SK-N-SH (cell line): ENCODE measurements around the gene DGKI. TPM values are rescaled to one million over a fixed set of nuclear protein-coding genes. Genes with fewer than 3 reads are reported as not detected.

Experiments used
- CTCF ChIA-PET: fragments of 300-600, 350-600 bp; formaldehyde crosslinking; extraction: SDS; loops from one replicate; lab custom pipeline; 2021; lab: Yijun Ruan, JAX
- POLR2A ChIA-PET: fragments of 350-600 bp; sonication (Branson Sonifier 250); formaldehyde crosslinking; extraction: SDS; loops from one replicate; lab custom pipeline; 2020; ENCODE audit warnings: antibody characterized with exemption, inconsistent platforms; lab: Yijun Ruan, JAX
- DNase-seq: peaks from one replicate; pipeline ENCODE4 v3.0.0; 2012
- H2AFZ ChIP-seq: fragments of 200-600 bp; sonication (generic); 2 replicates; pipeline ENCODE4 v1.8.1; 2016; ENCODE audit warnings: antibody characterized with exemption, mild to moderate bottlenecking, low read depth
- H3F3A ChIP-seq: fragments of 200-600 bp; sonication (generic); replicated peaks from 2 replicates; pipeline ENCODE3; 2016; ENCODE audit warnings: antibody characterized with exemption, mild to moderate bottlenecking; ENCODE audit not compliant: insufficient read depth
- H3K27ac ChIP-seq, 2 experiments: fragments of 200-500 bp in 1 of 2; fragments of 200-600 bp in 1 of 2; sonication (Bioruptor generic) in 1 of 2; sonication (generic), shearing (Covaris generic) in 1 of 2; 2 replicates each; pipeline versions ENCODE4 v1.5.1 to v1.6.1; 2014 to 2016; ENCODE audit warnings: low read depth in 2 of 2, inconsistent platforms in 1 of 2, low read length in 1 of 2, mild to moderate bottlenecking in 1 of 2, mixed read lengths in 1 of 2
- H3K27me3 ChIP-seq: fragments of 200-600 bp; sonication (generic), shearing (Covaris generic); 2 replicates; pipeline ENCODE4 v1.6.1; 2016; ENCODE audit warnings: mixed run types; ENCODE audit not compliant: insufficient read depth
- H3K36me3 ChIP-seq, 2 experiments: fragments of 200-500 bp in 1 of 2; fragments of 200-600 bp in 1 of 2; sonication (Bioruptor generic) in 1 of 2; sonication (generic) in 1 of 2; replicated peaks in 1 of 2; 2 replicates each; pipeline versions ENCODE3 to v1.5.1; 2014 to 2016; ENCODE audit warnings: low read length in 1 of 2, mild to moderate bottlenecking in 1 of 2; ENCODE audit not compliant: insufficient read depth in 2 of 2, control insufficient read depth in 1 of 2
- H3K4me1 ChIP-seq, 2 experiments: fragments of 200-500 bp in 1 of 2; fragments of 200-600 bp in 1 of 2; sonication (Bioruptor generic) in 1 of 2; sonication (generic), shearing (Covaris generic) in 1 of 2; 2 replicates each; pipeline versions ENCODE4 v1.5.1 to v1.6.1; 2014 to 2016; ENCODE audit warnings: low read depth in 1 of 2, low read length in 1 of 2, mixed run types in 1 of 2; ENCODE audit not compliant: insufficient read depth in 2 of 2, control insufficient read depth in 1 of 2
- H3K4me2 ChIP-seq: fragments of 200-600 bp; sonication (generic), shearing (Covaris generic); 2 replicates; pipeline ENCODE4 v1.6.1; 2017; ENCODE audit warnings: mixed run types
- H3K4me3 ChIP-seq, 2 experiments: fragments of 200-500 bp in 1 of 2; fragments of 200-600 bp in 1 of 2; sonication (Bioruptor generic) in 1 of 2; sonication (generic), shearing (Covaris generic) in 1 of 2; 2 replicates each; pipeline versions ENCODE4 v1.5.1 to v1.8.1; 2014 to 2016; ENCODE audit warnings: low read depth in 2 of 2, inconsistent platforms in 1 of 2, low read length in 1 of 2, mild to moderate bottlenecking in 1 of 2, mixed read lengths in 1 of 2, moderate library complexity in 1 of 2
- H3K79me2 ChIP-seq: fragments of 200-600 bp; sonication (generic); 2 replicates; pipeline ENCODE4 v1.8.1; 2017; ENCODE audit warnings: mild to moderate bottlenecking; ENCODE audit not compliant: insufficient read depth
- H3K9ac ChIP-seq: fragments of 200-600 bp; sonication (generic); 2 replicates; pipeline ENCODE4 v1.6.1; 2017; ENCODE audit warnings: mixed run types
- H3K9me2 ChIP-seq: fragments of 200-600 bp; sonication (generic); 2 replicates; pipeline ENCODE4 v1.6.1; 2017; ENCODE audit warnings: mixed run types
- H3K9me3 ChIP-seq: fragments of 200-600 bp; sonication (generic); 2 replicates; pipeline ENCODE4 v1.6.1; 2017; ENCODE audit warnings: mixed run types, mild to moderate bottlenecking, moderate library complexity
- H4K20me1 ChIP-seq: fragments of 200-600 bp; sonication (generic); 2 replicates; pipeline ENCODE4 v1.6.1; 2017; ENCODE audit warnings: mild to moderate bottlenecking, mixed run types; ENCODE audit not compliant: insufficient read depth
- EP300 ChIP-seq, 2 experiments: IDR thresholded peaks; 2 replicates each; pipeline versions ENCODE4 v1.4.0 to v1.6.1; 2012; ENCODE audit warnings: borderline replicate concordance in 1 of 2, low read depth in 1 of 2, low read length in 1 of 2
- EZH2phosphoT487 ChIP-seq: fragments of 200-600 bp; sonication (generic); IDR thresholded peaks from 2 replicates; pipeline ENCODE4 v1.6.1; 2017; ENCODE audit warnings: low read depth, mixed run types, mild to moderate bottlenecking, antibody characterized with exemption, moderate library complexity, borderline replicate concordance
- FOSL2 ChIP-seq: IDR thresholded peaks from 2 replicates; pipeline ENCODE4 v1.4.0; 2012; ENCODE audit warnings: low read depth, mild to moderate bottlenecking, moderate library complexity, borderline replicate concordance
- FOXJ3 ChIP-seq: sonication (generic); formaldehyde crosslinking; IDR thresholded peaks from 2 replicates; pipeline ENCODE4 v1.5.1; 2020; ENCODE audit warnings: mild to moderate bottlenecking, missing genetic modification reagents
- GABPA ChIP-seq: IDR thresholded peaks from 2 replicates; pipeline ENCODE4 v1.4.0; 2012; ENCODE audit warnings: low read depth, mild to moderate bottlenecking
- NFIC ChIP-seq: IDR thresholded peaks from 2 replicates; pipeline ENCODE4 v1.4.0; 2012; ENCODE audit warnings: borderline replicate concordance
- RCOR1 ChIP-seq: fragments of 150-350 bp; IDR thresholded peaks from 2 replicates; pipeline ENCODE4 v1.6.1; 2017; ENCODE audit warnings: antibody characterized with exemption, low read length
- SMC3 ChIP-seq: IDR thresholded peaks from 2 replicates; pipeline ENCODE4 v1.6.1; 2012; ENCODE audit warnings: low read depth, low read length, improper control_type of control experiment
- TAF1 ChIP-seq: IDR thresholded peaks from 2 replicates; pipeline ENCODE4 v1.6.1; 2012; ENCODE audit warnings: low read depth, mild to moderate bottlenecking, low read length, moderate library complexity, borderline replicate concordance
- YY1 ChIP-seq: IDR thresholded peaks from 2 replicates; pipeline ENCODE4 v1.4.0; 2012; ENCODE audit warnings: low read depth, mild to moderate bottlenecking
- WGBS: methylation state at CpG from one replicate; pipeline ENCODE4 v1.1.6; 2017; ENCODE audit warnings: low lambda C conversion rate; 5-methylcytosine and 5-hydroxymethylcytosine counted together
- polyA plus RNA-seq, 3 experiments: library from polyadenylated mRNA; depleted of rRNA; stranded (reverse); fragments of >200 nt; gene quantifications; 2 replicates each; pipeline ENCODE4 v1.2.3, GENCODE V29; 2012
- TF ChIP-seq, protein P1 (sequence below): fragments of 200-600 bp; sonication (generic); IDR thresholded peaks from 2 replicates; pipeline ENCODE4 v1.6.1; 2017; ENCODE audit warnings: antibody characterized with exemption, mild to moderate bottlenecking, moderate library complexity
- TF ChIP-seq, protein P2 (sequence below): IDR thresholded peaks from 2 replicates; pipeline ENCODE4 v1.6.1; 2012; ENCODE audit warnings: mild to moderate bottlenecking, low read depth, low read length, moderate library complexity
- TF ChIP-seq, protein P3 (sequence below): IDR thresholded peaks from 2 replicates; pipeline ENCODE4; 2012

The DGKI gene
- polyA plus RNA-seq, 1 of the 3 experiments (the other 2 are of a cell fraction): 1.3 TPM

DNA sequence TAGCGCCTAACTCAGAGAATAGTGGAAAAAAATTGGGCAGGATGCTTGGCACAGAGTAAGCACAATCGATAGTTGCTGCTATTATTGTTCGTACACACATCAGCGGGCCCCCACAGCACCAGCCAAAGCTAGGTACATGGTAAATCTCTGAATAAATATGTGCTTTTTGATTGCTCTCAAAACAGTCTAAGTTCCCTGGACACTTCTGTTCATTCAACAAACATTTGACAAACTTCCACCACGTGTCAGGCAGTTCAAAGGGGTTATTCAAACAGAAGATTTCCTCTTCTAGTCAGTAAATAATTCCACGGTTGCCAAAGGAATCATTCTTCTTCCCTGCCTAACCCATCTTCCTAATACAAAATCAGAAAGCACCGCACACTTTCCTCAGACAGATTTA is 150.8 kb downstream of the DGKI start:
- H3K9ac ChIP-seq: no peak overlapping the region
- H3K36me3 ChIP-seq: peaks cover 0 to 2% of the 10 kb centered on the region in 2 experiments
- H2AFZ ChIP-seq: no peak overlapping the region
- DNase-seq: no peak
- no peak overlapping the region for H3K4me2 ChIP-seq
- CTCF ChIA-PET: interaction anchor here (0.8 to 1.6 kb wide), 2 partner anchors 11 to 17 kb away, joined by 3 read pairs; no protein-coding TSS in a partner anchor
- WGBS: 76% methylated on average over 7 of the region's 7 CpGs
- H3K9me3 ChIP-seq: no peaks in the 10 kb centered on the region
- no peak for TF ChIP-seq GABPA
- TF ChIP-seq FOSL2: no peak
- no peak for TF ChIP-seq RCOR1
- TF ChIP-seq, protein P1, sequence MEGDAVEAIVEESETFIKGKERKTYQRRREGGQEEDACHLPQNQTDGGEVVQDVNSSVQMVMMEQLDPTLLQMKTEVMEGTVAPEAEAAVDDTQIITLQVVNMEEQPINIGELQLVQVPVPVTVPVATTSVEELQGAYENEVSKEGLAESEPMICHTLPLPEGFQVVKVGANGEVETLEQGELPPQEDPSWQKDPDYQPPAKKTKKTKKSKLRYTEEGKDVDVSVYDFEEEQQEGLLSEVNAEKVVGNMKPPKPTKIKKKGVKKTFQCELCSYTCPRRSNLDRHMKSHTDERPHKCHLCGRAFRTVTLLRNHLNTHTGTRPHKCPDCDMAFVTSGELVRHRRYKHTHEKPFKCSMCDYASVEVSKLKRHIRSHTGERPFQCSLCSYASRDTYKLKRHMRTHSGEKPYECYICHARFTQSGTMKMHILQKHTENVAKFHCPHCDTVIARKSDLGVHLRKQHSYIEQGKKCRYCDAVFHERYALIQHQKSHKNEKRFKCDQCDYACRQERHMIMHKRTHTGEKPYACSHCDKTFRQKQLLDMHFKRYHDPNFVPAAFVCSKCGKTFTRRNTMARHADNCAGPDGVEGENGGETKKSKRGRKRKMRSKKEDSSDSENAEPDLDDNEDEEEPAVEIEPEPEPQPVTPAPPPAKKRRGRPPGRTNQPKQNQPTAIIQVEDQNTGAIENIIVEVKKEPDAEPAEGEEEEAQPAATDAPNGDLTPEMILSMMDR: no peak
- TF ChIP-seq, protein P2, sequence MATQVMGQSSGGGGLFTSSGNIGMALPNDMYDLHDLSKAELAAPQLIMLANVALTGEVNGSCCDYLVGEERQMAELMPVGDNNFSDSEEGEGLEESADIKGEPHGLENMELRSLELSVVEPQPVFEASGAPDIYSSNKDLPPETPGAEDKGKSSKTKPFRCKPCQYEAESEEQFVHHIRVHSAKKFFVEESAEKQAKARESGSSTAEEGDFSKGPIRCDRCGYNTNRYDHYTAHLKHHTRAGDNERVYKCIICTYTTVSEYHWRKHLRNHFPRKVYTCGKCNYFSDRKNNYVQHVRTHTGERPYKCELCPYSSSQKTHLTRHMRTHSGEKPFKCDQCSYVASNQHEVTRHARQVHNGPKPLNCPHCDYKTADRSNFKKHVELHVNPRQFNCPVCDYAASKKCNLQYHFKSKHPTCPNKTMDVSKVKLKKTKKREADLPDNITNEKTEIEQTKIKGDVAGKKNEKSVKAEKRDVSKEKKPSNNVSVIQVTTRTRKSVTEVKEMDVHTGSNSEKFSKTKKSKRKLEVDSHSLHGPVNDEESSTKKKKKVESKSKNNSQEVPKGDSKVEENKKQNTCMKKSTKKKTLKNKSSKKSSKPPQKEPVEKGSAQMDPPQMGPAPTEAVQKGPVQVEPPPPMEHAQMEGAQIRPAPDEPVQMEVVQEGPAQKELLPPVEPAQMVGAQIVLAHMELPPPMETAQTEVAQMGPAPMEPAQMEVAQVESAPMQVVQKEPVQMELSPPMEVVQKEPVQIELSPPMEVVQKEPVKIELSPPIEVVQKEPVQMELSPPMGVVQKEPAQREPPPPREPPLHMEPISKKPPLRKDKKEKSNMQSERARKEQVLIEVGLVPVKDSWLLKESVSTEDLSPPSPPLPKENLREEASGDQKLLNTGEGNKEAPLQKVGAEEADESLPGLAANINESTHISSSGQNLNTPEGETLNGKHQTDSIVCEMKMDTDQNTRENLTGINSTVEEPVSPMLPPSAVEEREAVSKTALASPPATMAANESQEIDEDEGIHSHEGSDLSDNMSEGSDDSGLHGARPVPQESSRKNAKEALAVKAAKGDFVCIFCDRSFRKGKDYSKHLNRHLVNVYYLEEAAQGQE: no peak
- TF ChIP-seq EZH2phosphoT487: no peak
- TF ChIP-seq, protein P3, sequence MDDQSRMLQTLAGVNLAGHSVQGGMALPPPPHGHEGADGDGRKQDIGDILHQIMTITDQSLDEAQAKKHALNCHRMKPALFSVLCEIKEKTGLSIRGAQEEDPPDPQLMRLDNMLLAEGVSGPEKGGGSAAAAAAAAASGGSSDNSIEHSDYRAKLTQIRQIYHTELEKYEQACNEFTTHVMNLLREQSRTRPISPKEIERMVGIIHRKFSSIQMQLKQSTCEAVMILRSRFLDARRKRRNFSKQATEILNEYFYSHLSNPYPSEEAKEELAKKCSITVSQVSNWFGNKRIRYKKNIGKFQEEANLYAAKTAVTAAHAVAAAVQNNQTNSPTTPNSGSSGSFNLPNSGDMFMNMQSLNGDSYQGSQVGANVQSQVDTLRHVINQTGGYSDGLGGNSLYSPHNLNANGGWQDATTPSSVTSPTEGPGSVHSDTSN: no peak
- TF ChIP-seq TAF1: no peak
- TF ChIP-seq SMC3: no peak
- no peak for TF ChIP-seq NFIC
- no peak for TF ChIP-seq EP300 (IDR thresholded peaks at IDR 0.05; ENCODE audit: borderline replicate concordance in 1 of 2, low read depth in 1 of 2, low read length in 1 of 2)
- no peak for TF ChIP-seq YY1
- TF ChIP-seq FOXJ3 (CRISPR knock-in tag): no peak
- no peaks in the 10 kb centered on the region for H4K20me1 ChIP-seq
- no peaks in the 10 kb centered on the region for H3K9me2 ChIP-seq
- POLR2A ChIA-PET: no interaction called here
- no peak overlapping the region for H3K4me3 ChIP-seq
- peaks cover 0 to 11% of the 10 kb centered on the region in 2 experiments; a peak in 2 of 4 replicates for H3K4me1 ChIP-seq
- peaks cover 8% of the 10 kb centered on the region for H3F3A ChIP-seq
- no peaks in the 10 kb centered on the region for H3K79me2 ChIP-seq
- no peaks in the 10 kb centered on the region for H3K27me3 ChIP-seq
- H3K27ac ChIP-seq: no peak overlapping the region
